Effector memory CD8-positive, alpha-beta T cell (primary cell): ENCODE measurements around the gene CACNG7.

Experiments used
- ATAC-seq: fragments of 150-1000 bp; cut with Tn5 transposase; replicated peaks from 2 replicates; pipeline ENCODE4 v1.10.0; 2021; ENCODE audit warnings: mild to moderate bottlenecking, moderate library complexity
- DNase-seq, 3 experiments: peaks; one replicate each; pipeline ENCODE4 v3.0.0; 2021
- H3K27ac Mint-ChIP-seq, 2 donors: one replicate each; pipeline ENCODE4 v1.8.0; 2022; ENCODE audit warnings: mild to moderate bottlenecking in 2 of 2, mixed read lengths in 2 of 2, moderate library complexity in 2 of 2
- H3K27me3 Mint-ChIP-seq, 2 donors: one replicate each; pipeline ENCODE4 v1.8.0; 2022; ENCODE audit warnings: mixed read lengths in 2 of 2
- H3K36me3 Mint-ChIP-seq: one replicate; pipeline ENCODE4 v1.8.0; 2022; ENCODE audit warnings: mild to moderate bottlenecking, moderate library complexity, mixed read lengths; ENCODE audit not compliant: insufficient read depth
- H3K4me1 Mint-ChIP-seq, 2 donors: one replicate each; pipeline ENCODE4 v1.8.0; 2022; ENCODE audit warnings: low read depth in 2 of 2, mixed read lengths in 2 of 2
- H3K4me3 Mint-ChIP-seq, 2 donors: one replicate each; pipeline ENCODE4 v1.8.0; 2022; ENCODE audit warnings: mild to moderate bottlenecking in 2 of 2, mixed read lengths in 2 of 2, moderate library complexity in 2 of 2
- H3K9me3 Mint-ChIP-seq, 2 donors: one replicate each; pipeline ENCODE4 v1.8.0; 2022; ENCODE audit warnings: mixed read lengths in 2 of 2

CACNG7 gene

GRCh38 chr19:53883231-53883661 is 25.8 kb upstream of the CACNG7 start:
- H3K36me3 Mint-ChIP-seq: peaks cover 11% of the 10 kb centered on the region
- H3K4me1 Mint-ChIP-seq: peaks cover 9 to 15% of the 10 kb centered on the region in 2 donors
- no peaks in the 10 kb centered on the region for H3K9me3 Mint-ChIP-seq
- peaks cover 21 to 25% of the 10 kb centered on the region in 2 donors for H3K27me3 Mint-ChIP-seq
- DNase-seq (peak in 1 of 3 experiments; percentile 39), ATAC-seq (peak; percentile 27)
- peak overlapping the region in 1 of 2 donors; percentile 3 for H3K27ac Mint-ChIP-seq
- H3K4me3 Mint-ChIP-seq: no peak overlapping the region

DNA sequence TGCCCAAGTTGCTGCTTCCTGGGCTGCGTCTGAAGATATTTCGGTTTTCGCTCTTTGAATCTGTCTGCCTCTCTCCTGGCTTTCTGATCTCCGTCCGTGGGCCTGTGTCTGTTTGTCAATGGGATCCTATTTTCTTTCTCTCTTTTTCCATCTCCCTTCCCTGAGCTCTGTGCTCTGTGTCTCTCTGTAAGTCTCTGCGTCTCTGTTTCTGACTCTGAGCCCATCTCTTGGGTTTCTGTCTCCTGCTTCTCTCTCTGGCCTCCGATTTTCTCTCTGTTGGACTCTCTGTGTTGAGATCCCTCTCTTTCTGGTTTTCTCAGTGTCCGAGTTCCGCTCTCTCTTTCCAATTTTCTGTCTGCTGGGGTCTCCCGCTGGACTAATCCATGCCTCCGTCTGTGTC is 25.3 kb upstream of the CACNG7 start:
- ATAC-seq (no peak), DNase-seq (no peak)
- Mint-ChIP-seq H3K27ac (peak overlapping the region; percentile 3 to 15), H3K4me1 (peaks cover 9 to 15% of the 10 kb centered on the region in 2 donors), H3K36me3 (peaks cover 7% of the 10 kb centered on the region), H3K27me3 (peaks cover 21 to 25% of the 10 kb centered on the region in 2 donors), H3K4me3 (peak overlapping the region in 1 of 2 donors; percentile 5), H3K9me3 (no peaks in the 10 kb centered on the region)

- peaks cover 21 to 25% of the 10 kb centered on the region in 2 donors for H3K27me3 Mint-ChIP-seq
- H3K4me3 Mint-ChIP-seq: no peak overlapping the region
- DNase-seq: no peak
- no peaks in the 10 kb centered on the region for H3K9me3 Mint-ChIP-seq
- peaks cover 6 to 11% of the 10 kb centered on the region in 2 donors for H3K4me1 Mint-ChIP-seq
- ATAC-seq: no peak
- peak overlapping the region in 1 of 2 donors; percentile 15 for H3K27ac Mint-ChIP-seq
- H3K36me3 Mint-ChIP-seq: peaks cover 2% of the 10 kb centered on the region
Observed at GRCh38 chr19:53884256-53884655, 24.8 kb upstream of the CACNG7 start.

GRCh38 chr19:53885036-53885435 is 24.0 kb upstream of the CACNG7 start:
- H3K27me3 Mint-ChIP-seq: peaks cover 21 to 25% of the 10 kb centered on the region in 2 donors
- peaks cover 7 to 13% of the 10 kb centered on the region in 2 donors for H3K4me1 Mint-ChIP-seq
- DNase-seq: no peak
- H3K9me3 Mint-ChIP-seq: no peaks in the 10 kb centered on the region
- ATAC-seq: no peak
- H3K27ac Mint-ChIP-seq: no peak overlapping the region
- H3K36me3 Mint-ChIP-seq: peaks cover 3% of the 10 kb centered on the region
- H3K4me3 Mint-ChIP-seq: no peak overlapping the region

DNA sequence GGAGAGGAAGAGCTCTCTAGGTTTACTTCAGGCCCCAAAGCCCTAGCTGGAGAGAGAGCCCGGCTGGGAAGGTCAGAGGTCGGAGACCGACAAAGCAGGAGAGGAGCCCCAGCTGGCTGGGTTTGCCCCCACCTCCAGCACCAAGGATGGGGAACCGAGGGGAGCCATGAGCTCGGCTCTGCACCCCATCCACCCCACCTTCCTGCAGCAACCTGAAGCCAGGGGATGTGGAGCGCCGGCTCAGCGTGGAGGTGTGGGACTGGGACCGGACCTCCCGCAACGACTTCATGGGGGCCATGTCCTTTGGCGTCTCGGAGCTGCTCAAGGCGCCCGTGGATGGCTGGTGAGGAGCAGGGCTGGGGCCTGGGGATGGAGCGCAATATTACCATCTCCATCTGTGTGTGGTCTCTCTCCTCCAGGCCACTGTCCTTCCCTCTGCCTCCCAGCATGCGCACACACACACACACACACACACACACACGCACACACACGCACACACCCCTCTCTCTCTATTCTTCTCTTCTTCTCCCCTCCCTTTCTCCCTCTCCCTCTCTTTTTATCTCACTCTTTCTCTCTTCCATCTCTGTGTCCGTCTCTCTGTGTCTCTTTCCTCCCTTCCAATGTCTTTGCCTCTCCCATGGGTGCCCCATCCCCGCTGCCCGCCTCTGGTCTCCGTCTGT is 16.6 kb upstream of the CACNG7 start:
- Mint-ChIP-seq H3K27me3 (peaks cover 49 to 67% of the 10 kb centered on the region in 2 donors), H3K9me3 (no peaks in the 10 kb centered on the region)

GRCh38 chr19:53892981-53893325 is 16.1 kb upstream of the CACNG7 start:
- Mint-ChIP-seq H3K27me3 (peaks cover 54 to 72% of the 10 kb centered on the region in 2 donors), H3K4me3 (no peak overlapping the region), H3K36me3 (peaks cover 5% of the 10 kb centered on the region), H3K27ac (no peak overlapping the region), H3K9me3 (no peaks in the 10 kb centered on the region), H3K4me1 (peaks cover 3 to 7% of the 10 kb centered on the region in 2 donors)
- DNase-seq (no peak), ATAC-seq (no peak)

More for the DNA sequence above, 16.6 kb upstream of the CACNG7 start:
- Mint-ChIP-seq H3K36me3 (peaks cover 6% of the 10 kb centered on the region), H3K27ac (no peak overlapping the region), H3K4me3 (no peak overlapping the region), H3K4me1 (peaks cover 3 to 4% of the 10 kb centered on the region in 2 donors)
- DNase-seq (no peak), ATAC-seq (no peak)

DNA sequence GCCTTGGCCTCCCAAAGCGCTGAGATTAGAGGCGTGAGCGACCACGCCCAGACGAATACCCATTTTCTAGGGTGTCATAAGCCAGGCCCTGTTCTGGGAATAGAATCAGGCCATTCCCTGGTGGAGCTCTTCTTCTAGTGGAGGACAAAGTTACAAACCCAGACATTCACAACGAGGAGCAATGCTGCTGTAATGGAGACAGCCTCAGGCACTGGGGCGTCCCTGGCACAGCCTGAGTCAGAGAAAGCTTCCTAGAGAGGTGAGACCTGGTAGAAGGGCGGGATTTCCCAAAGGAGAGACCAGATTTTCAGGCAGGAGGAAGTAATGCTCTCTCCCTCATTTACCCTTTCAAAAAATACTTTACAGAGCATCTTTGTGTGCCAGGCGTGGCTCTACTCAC is 14.4 kb upstream of the CACNG7 start:
- Mint-ChIP-seq H3K27me3 (peaks cover 67 to 89% of the 10 kb centered on the region in 2 donors), H3K4me3 (no peak overlapping the region), H3K4me1 (peaks cover 11 to 18% of the 10 kb centered on the region in 2 donors), H3K36me3 (peaks cover 4% of the 10 kb centered on the region), H3K27ac (no peak overlapping the region), H3K9me3 (no peaks in the 10 kb centered on the region)
- ATAC-seq: no peak
- no peak for DNase-seq

GRCh38 chr19:53896682-53897081 is 12.4 kb upstream of the CACNG7 start:
- DNase-seq (no peak), ATAC-seq (no peak)
- Mint-ChIP-seq H3K9me3 (no peaks in the 10 kb centered on the region), H3K4me3 (no peak overlapping the region), H3K27ac (no peak overlapping the region), H3K27me3 (peaks cover 63 to 94% of the 10 kb centered on the region in 2 donors), H3K4me1 (peaks cover 8 to 14% of the 10 kb centered on the region in 2 donors), H3K36me3 (no peaks in the 10 kb centered on the region)

DNA sequence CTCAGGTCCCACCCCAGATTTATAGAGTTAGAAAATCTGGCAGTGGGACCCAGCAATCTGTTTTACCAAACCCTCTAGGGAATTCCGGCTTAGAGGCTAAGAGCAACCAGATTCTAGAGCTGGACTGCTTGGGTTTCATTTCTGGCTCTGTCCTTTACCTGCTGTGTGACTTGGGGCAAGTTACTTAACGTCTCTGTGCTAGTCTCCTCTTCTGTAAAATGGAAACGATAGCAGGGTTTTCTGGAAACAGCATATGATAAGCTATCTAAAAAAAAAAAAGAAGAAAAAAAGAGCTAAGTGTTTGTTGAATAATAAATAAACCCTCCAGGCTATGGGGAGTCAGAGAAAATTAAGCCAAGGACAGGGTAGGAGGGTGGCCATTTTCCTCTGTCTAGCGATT is 11.6 kb upstream of the CACNG7 start:
- Mint-ChIP-seq H3K9me3 (no peaks in the 10 kb centered on the region), H3K27ac (no peak overlapping the region), H3K36me3 (peaks cover 4% of the 10 kb centered on the region), H3K4me3 (no peak overlapping the region), H3K4me1 (peaks cover 8 to 14% of the 10 kb centered on the region in 2 donors), H3K27me3 (peaks cover 65 to 86% of the 10 kb centered on the region in 2 donors)
- no peak for ATAC-seq
- no peak for DNase-seq

DNA sequence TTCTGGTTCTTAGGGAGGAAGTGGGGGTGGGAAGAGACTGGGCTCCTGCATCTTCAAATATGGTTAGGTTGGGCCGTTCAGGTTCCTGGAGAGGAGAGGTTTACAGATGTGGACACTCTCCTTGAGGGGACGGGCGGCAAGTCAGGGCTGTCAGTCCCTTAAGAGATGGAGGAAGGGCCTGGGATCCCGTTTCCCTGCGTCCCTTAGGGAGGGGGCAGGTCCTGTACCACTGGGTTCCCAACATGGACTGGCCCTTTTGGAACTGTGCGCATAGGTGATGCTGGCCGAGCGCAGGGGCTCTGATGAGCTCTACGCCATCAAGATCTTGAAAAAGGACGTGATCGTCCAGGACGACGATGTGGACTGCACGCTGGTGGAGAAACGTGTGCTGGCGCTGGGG is 10.9 kb upstream of the CACNG7 start:
- Mint-ChIP-seq H3K27ac (no peak overlapping the region), H3K4me3 (no peak overlapping the region), H3K36me3 (peaks cover 4% of the 10 kb centered on the region), H3K9me3 (no peaks in the 10 kb centered on the region), H3K27me3 (peaks cover 58 to 79% of the 10 kb centered on the region in 2 donors), H3K4me1 (peaks cover 8 to 14% of the 10 kb centered on the region in 2 donors)
- no peak for ATAC-seq
- DNase-seq: no peak

- peaks cover 54 to 73% of the 10 kb centered on the region in 2 donors for H3K27me3 Mint-ChIP-seq
- H3K27ac Mint-ChIP-seq: no peak overlapping the region
- ATAC-seq: no peak
Observed at GRCh38 chr19:53898636-53899341, 10.3 kb upstream of the CACNG7 start.

DNA sequence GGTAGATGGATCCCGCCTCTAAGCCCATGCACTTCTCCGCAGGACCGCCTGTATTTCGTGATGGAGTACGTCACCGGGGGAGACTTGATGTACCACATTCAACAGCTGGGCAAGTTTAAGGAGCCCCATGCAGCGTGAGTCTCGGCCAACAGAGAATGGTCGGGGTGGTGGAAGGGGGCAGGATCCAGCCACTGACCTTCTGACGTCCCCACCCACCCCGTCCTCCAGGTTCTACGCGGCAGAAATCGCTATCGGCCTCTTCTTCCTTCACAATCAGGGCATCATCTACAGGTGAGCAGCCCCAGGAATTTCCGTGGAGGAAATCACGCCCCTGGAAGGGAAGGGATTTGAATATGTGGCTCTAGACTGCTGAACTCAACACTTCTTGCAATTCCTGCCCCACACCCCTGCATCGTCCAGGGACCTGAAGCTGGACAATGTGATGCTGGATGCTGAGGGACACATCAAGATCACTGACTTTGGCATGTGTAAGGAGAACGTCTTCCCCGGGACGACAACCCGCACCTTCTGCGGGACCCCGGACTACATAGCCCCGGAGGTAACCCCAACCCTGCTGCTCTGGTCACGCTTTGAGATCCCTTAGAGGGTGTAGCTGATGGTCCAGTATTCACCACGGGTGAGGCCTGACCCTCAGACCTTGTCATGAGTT is 8.8 kb upstream of the CACNG7 start:
- DNase-seq (no peak), ATAC-seq (no peak)
- Mint-ChIP-seq H3K4me3 (no peak overlapping the region), H3K27ac (no peak overlapping the region), H3K36me3 (peaks cover 4% of the 10 kb centered on the region), H3K27me3 (peaks cover 52 to 66% of the 10 kb centered on the region in 2 donors), H3K9me3 (no peaks in the 10 kb centered on the region), H3K4me1 (peaks cover 21 to 23% of the 10 kb centered on the region in 2 donors)

More at GRCh38 chr19:53898636-53899341, 10.3 kb upstream of the CACNG7 start:
- no peak for DNase-seq
- Mint-ChIP-seq H3K4me3 (no peak overlapping the region), H3K4me1 (peaks cover 8 to 14% of the 10 kb centered on the region in 2 donors), H3K36me3 (peaks cover 4% of the 10 kb centered on the region), H3K9me3 (no peaks in the 10 kb centered on the region)

DNA sequence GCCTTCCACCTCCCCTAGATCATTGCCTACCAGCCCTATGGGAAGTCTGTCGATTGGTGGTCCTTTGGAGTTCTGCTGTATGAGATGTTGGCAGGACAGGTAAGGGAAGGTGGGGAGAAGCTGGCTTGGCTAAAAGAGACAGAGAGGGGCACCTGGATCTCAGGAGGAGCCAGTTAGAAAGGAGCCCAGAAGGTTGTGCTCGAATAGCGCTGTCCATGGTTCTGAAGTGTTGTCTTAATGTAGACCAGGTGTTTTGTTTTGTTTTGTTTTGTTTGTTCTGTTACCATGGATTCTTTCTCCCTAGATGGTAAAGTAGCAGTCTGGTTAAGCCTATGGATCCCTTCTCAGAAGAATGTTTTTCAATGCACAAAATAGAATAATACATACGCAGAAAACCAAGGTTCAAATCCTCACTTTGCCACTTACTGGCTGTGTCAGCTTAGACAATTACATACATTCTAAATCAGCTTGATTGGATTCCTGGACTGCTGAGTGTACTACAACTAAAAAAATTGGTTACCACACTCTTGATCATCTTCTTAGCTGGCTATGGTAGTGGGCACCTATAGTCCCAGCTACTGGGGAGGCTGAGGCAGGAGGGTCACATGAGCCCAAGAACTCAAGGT is 5.9 kb upstream of the CACNG7 start:
- ATAC-seq (peak; percentile 39), DNase-seq (peak; percentile 39 to 49 (median 44))
- peaks cover 40 to 42% of the 10 kb centered on the region in 2 donors for H3K4me1 Mint-ChIP-seq
- peaks cover 60 to 64% of the 10 kb centered on the region in 2 donors for H3K27me3 Mint-ChIP-seq
- peaks cover 7% of the 10 kb centered on the region for H3K36me3 Mint-ChIP-seq
- no peak overlapping the region for H3K27ac Mint-ChIP-seq
- H3K9me3 Mint-ChIP-seq: no peaks in the 10 kb centered on the region
- H3K4me3 Mint-ChIP-seq: no peak overlapping the region
